ENCODE measurements around the gene NAMPT. TPM values are rescaled to one million over a fixed set of nuclear protein-coding genes. Genes with fewer than 3 reads are reported as not detected.
"Not testable (repeated sequence)": the region's sequence is repeated elsewhere in the genome, so short reads cannot be mapped to it uniquely, and the experiment has no call there.

Gene NAMPT
- total RNA-seq: 198 TPM
- long read RNA-seq, full-length matches to known transcripts: 145 of 239 reads
- long read RNA-seq, partial matches to known transcripts: 30 of 239 reads
- long read RNA-seq, other reads (novel, unspliced or antisense): 64 of 239 reads

- intact Hi-C loops (cut with micrococcal nuclease): loop anchor here (10.0 kb wide), 2 partner anchors 100 to 180 kb away; no protein-coding TSS in a partner anchor
- ATAC-seq: no peak
- DNase-seq: no peak
These were observed at the start of gene NAMPT for GRCh38 chr7:106284714-106285050. Gene NAMPT (minus strand): TSS chr7:106284983. CDS start chr7:106284884, 99 bp downstream.

GRCh38 chr7:106332201-106332600 lies 47.4 kb upstream of the NAMPT start:
- no peak for DNase-seq
- no peak for ATAC-seq
- intact Hi-C loops (cut with micrococcal nuclease): no loop called here

- no peak for ATAC-seq
- no peak for DNase-seq
- intact Hi-C loops (cut with micrococcal nuclease): no loop called here
These were observed 46.8 kb upstream of the NAMPT start for GRCh38 chr7:106331441-106332175.

- intact Hi-C loops (cut with micrococcal nuclease): no loop called here
- no peak for ATAC-seq
- no peak for DNase-seq
These were observed 45.4 kb upstream of the NAMPT start for GRCh38 chr7:106329971-106330733.

GRCh38 chr7:106329408-106329807 lies 44.6 kb upstream of the NAMPT start:
- intact Hi-C loops (cut with micrococcal nuclease): no loop called here
- no peak for ATAC-seq
- DNase-seq: no peak

- ATAC-seq: no peak
- DNase-seq: no peak
- intact Hi-C loops (cut with micrococcal nuclease): no loop called here
These were observed 43.0 kb upstream of the NAMPT start for GRCh38 chr7:106327538-106328481.

- no peak for DNase-seq
- no peak for ATAC-seq
These were observed 42.1 kb upstream of the NAMPT start for GRCh38 chr7:106326594-106327537.

GRCh38 chr7:106324509-106324908 lies 39.7 kb upstream of the NAMPT start:
- intact Hi-C loops (cut with micrococcal nuclease); DNase-seq; ATAC-seq: not testable (repeated sequence)

More at GRCh38 chr7:106326594-106327537, 42.1 kb upstream of the NAMPT start:
- intact Hi-C loops (cut with micrococcal nuclease): no loop called here

- ATAC-seq; DNase-seq; intact Hi-C loops (cut with micrococcal nuclease): not testable (repeated sequence)
These were observed 35.5 kb upstream of the NAMPT start for GRCh38 chr7:106320254-106320770.

- intact Hi-C loops (cut with micrococcal nuclease): no loop called here
- DNase-seq (no peak), ATAC-seq (no peak)
These were observed 33.7 kb upstream of the NAMPT start for GRCh38 chr7:106318482-106318881.

- no peak for ATAC-seq
- intact Hi-C loops (cut with micrococcal nuclease): no loop called here
- no peak for DNase-seq
These were observed 33.2 kb upstream of the NAMPT start for GRCh38 chr7:106317971-106318370.

- intact Hi-C loops (cut with micrococcal nuclease): no loop called here
- DNase-seq (no peak), ATAC-seq (no peak)
These were observed 32.2 kb upstream of the NAMPT start for GRCh38 chr7:106316947-106317346.

- no peak for DNase-seq
- intact Hi-C loops (cut with micrococcal nuclease): no loop called here
These were observed 30.1 kb upstream of the NAMPT start for GRCh38 chr7:106314875-106315274.

GRCh38 chr7:106313966-106314365 lies 29.2 kb upstream of the NAMPT start:
- DNase-seq (no peak), ATAC-seq (peak; percentile 45)
- intact Hi-C loops (cut with micrococcal nuclease): no loop called here

More at GRCh38 chr7:106314875-106315274, 30.1 kb upstream of the NAMPT start:
- no peak for ATAC-seq

- DNase-seq (no peak), ATAC-seq (no peak)
- intact Hi-C loops (cut with micrococcal nuclease): no loop called here
These were observed 28.7 kb upstream of the NAMPT start for GRCh38 chr7:106313456-106313901.

- no peak for DNase-seq
These were observed 28.1 kb upstream of the NAMPT start for GRCh38 chr7:106312906-106313305.

GRCh38 chr7:106312099-106312871 lies 27.5 kb upstream of the NAMPT start:
- ATAC-seq (no peak), DNase-seq (no peak)
- intact Hi-C loops (cut with micrococcal nuclease): no loop called here

More at GRCh38 chr7:106312906-106313305, 28.1 kb upstream of the NAMPT start:
- intact Hi-C loops (cut with micrococcal nuclease): no loop called here
- ATAC-seq: no peak
